Measurements from ENCODE around the gene TMEM54. TPM values are rescaled to one million over a fixed set of nuclear protein-coding genes. Genes with fewer than 3 reads are reported as not detected.

TMEM54 gene
- total and polyA plus RNA-seq, 2 experiments from 2014 or later: 11.2 to 11.7 TPM

DNA sequence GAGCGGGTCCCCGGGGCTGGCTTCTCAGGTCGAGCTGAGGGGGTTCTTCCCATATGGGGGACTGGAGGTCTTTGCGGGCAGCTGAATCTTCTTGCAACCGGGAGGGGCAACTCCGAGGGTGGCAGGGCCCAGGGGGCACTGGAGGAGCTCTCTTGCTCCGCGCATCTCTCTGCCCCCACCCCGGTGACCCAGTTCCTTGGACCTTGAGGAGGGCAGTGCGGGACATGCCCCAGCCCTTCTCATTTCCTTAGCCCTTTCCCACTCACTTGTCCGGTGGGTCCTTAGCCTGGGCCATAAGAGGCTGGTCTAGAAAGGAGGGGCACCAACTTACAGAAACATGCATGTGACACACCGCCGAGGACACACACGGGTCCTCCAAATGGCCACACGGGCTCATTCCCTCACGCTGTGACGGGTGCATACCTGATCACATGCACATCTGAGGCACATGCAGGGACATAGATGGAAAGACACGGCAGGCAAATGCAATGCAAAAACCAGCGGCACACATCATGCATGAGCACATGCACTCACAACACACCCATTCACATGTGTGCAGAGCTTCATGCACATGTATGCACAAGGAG is 14.3 kb downstream of the TMEM54 start:
- TF ChIP-seq, protein P1, sequence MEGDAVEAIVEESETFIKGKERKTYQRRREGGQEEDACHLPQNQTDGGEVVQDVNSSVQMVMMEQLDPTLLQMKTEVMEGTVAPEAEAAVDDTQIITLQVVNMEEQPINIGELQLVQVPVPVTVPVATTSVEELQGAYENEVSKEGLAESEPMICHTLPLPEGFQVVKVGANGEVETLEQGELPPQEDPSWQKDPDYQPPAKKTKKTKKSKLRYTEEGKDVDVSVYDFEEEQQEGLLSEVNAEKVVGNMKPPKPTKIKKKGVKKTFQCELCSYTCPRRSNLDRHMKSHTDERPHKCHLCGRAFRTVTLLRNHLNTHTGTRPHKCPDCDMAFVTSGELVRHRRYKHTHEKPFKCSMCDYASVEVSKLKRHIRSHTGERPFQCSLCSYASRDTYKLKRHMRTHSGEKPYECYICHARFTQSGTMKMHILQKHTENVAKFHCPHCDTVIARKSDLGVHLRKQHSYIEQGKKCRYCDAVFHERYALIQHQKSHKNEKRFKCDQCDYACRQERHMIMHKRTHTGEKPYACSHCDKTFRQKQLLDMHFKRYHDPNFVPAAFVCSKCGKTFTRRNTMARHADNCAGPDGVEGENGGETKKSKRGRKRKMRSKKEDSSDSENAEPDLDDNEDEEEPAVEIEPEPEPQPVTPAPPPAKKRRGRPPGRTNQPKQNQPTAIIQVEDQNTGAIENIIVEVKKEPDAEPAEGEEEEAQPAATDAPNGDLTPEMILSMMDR (conservative IDR thresholded peaks at IDR 0.05; ENCODE audit: low read depth in 2 of 2): no peak
- H3K4me1 Mint-ChIP-seq: peaks cover 17% of the 10 kb centered on the region
- peaks cover 57% of the 10 kb centered on the region for H3K27me3 ChIP-seq (ENCODE audit: insufficient read depth)
- H3K4me3 ChIP-seq: no peak overlapping the region; the same call in 1 of the 2 replicates
- DNase-seq (ENCODE audit: low spot score) (no peak), ATAC-seq (peak; percentile 3; the same call in 1 of the 3 replicates)
- no peak overlapping the region; the same call in 2 of the 3 replicates for H3K4me3 Mint-ChIP-seq
- peaks cover 1% of the 10 kb centered on the region; the same call in 1 of the 3 replicates for H3K9me3 Mint-ChIP-seq
- no peaks in the 10 kb centered on the region for H3F3A ChIP-seq (replicated peaks; ENCODE audit: low read depth)
- H2AFZ ChIP-seq: no peak overlapping the region
- H3K9me2 ChIP-seq (ENCODE audit: insufficient read depth): no peaks in the 10 kb centered on the region
- H3K79me2 ChIP-seq (replicated peaks; ENCODE audit: insufficient read depth): no peaks in the 10 kb centered on the region
- H3K27me3 Mint-ChIP-seq (ENCODE audit: insufficient read depth, low read depth, poor library complexity): peaks cover 38% of the 10 kb centered on the region
- H3K36me3 Mint-ChIP-seq (ENCODE audit: low read depth): peaks cover under 1% of the 10 kb centered on the region; the same call in 1 of the 3 replicates
- no peaks in the 10 kb centered on the region for H3K36me3 ChIP-seq (ENCODE audit: insufficient read depth)
- H3K4me2 ChIP-seq: peak overlapping the region; percentile 74; the same call in 1 of the 2 replicates
- H3K27ac ChIP-seq (ENCODE audit: low read depth): no peak overlapping the region
- H4K20me1 ChIP-seq (replicated peaks; ENCODE audit: insufficient read depth): peaks cover 6% of the 10 kb centered on the region
- peaks cover 15% of the 10 kb centered on the region for H3K4me1 ChIP-seq (ENCODE audit: insufficient read depth)
- no peak overlapping the region for H3K27ac Mint-ChIP-seq

GRCh38 chr1:32886004-32886827 is 15.0 kb downstream of the TMEM54 start, which contains the start of gene HPCA:
Gene HPCA, plus strand, starts transcription at chr1:32886491. Its CDS starts 2,408 bp downstream, at chr1:32888899.
- H2AFZ ChIP-seq: no peak within 1 kb of the TSS; the same call in 1 of the 2 replicates
- peak within 1 kb of the TSS; percentile 74 for H3K4me2 ChIP-seq
- ATAC-seq (peak; percentile 91), DNase-seq (ENCODE audit: low spot score) (peak; percentile 93)
- H3F3A ChIP-seq (replicated peaks; ENCODE audit: low read depth): no peaks in the 10 kb centered on the region
- peaks cover 50% of the 10 kb centered on the region for H3K27me3 ChIP-seq (ENCODE audit: insufficient read depth)
- H3K36me3 Mint-ChIP-seq (ENCODE audit: low read depth): no peaks in the 10 kb centered on the region; the same call in 2 of the 3 replicates
- no peaks in the 10 kb centered on the region for H3K79me2 ChIP-seq (replicated peaks; ENCODE audit: insufficient read depth)
- no peaks in the 10 kb centered on the region for H3K9me2 ChIP-seq (ENCODE audit: insufficient read depth)
- no peaks in the 10 kb centered on the region for H3K9me3 Mint-ChIP-seq
- H3K4me1 ChIP-seq (ENCODE audit: insufficient read depth): peaks cover 15% of the 10 kb centered on the region
- H3K27me3 Mint-ChIP-seq (ENCODE audit: insufficient read depth, low read depth, poor library complexity): peaks cover 31% of the 10 kb centered on the region
- H3K36me3 ChIP-seq (ENCODE audit: insufficient read depth): no peaks in the 10 kb centered on the region
- no peak within 1 kb of the TSS for H3K27ac ChIP-seq (ENCODE audit: low read depth)
- peak within 1 kb of the TSS; percentile 52 for H3K4me3 ChIP-seq
- peaks cover 6% of the 10 kb centered on the region for H4K20me1 ChIP-seq (replicated peaks; ENCODE audit: insufficient read depth)
- peaks cover 18% of the 10 kb centered on the region for H3K4me1 Mint-ChIP-seq
- H3K27ac Mint-ChIP-seq: no peak within 1 kb of the TSS
- peak within 1 kb of the TSS; percentile 59 for H3K4me3 Mint-ChIP-seq
- TF ChIP-seq NANOG (IDR thresholded peaks at IDR 0.05; ENCODE audit: borderline replicate concordance) (no peak), ZNF331 (CRISPR knock-in tag; IDR thresholded peaks at IDR 0.05; ENCODE audit: low read depth) (peak; percentile 55), ZNF462 (CRISPR knock-in tag; IDR thresholded peaks at IDR 0.05) (peak; percentile 62; the same call in 1 of the 2 replicates), ZNF114 (CRISPR knock-in tag; IDR thresholded peaks at IDR 0.05) (peak; percentile 91; the same call in 1 of the 2 replicates), EZH2 (IDR thresholded peaks at IDR 0.05; ENCODE audit: low read depth, unreplicated experiment) (no peak)
- TF ChIP-seq, protein P2, sequence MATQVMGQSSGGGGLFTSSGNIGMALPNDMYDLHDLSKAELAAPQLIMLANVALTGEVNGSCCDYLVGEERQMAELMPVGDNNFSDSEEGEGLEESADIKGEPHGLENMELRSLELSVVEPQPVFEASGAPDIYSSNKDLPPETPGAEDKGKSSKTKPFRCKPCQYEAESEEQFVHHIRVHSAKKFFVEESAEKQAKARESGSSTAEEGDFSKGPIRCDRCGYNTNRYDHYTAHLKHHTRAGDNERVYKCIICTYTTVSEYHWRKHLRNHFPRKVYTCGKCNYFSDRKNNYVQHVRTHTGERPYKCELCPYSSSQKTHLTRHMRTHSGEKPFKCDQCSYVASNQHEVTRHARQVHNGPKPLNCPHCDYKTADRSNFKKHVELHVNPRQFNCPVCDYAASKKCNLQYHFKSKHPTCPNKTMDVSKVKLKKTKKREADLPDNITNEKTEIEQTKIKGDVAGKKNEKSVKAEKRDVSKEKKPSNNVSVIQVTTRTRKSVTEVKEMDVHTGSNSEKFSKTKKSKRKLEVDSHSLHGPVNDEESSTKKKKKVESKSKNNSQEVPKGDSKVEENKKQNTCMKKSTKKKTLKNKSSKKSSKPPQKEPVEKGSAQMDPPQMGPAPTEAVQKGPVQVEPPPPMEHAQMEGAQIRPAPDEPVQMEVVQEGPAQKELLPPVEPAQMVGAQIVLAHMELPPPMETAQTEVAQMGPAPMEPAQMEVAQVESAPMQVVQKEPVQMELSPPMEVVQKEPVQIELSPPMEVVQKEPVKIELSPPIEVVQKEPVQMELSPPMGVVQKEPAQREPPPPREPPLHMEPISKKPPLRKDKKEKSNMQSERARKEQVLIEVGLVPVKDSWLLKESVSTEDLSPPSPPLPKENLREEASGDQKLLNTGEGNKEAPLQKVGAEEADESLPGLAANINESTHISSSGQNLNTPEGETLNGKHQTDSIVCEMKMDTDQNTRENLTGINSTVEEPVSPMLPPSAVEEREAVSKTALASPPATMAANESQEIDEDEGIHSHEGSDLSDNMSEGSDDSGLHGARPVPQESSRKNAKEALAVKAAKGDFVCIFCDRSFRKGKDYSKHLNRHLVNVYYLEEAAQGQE (IDR thresholded peaks at IDR 0.05; ENCODE audit: unreplicated experiment): peak; percentile 98
